MG63 (cell line): ENCODE data around the gene RPL7L1. TPM values are rescaled to one million over a fixed set of nuclear protein-coding genes. Genes with fewer than 3 reads are reported as not detected.

Experiments
- DNase-seq: peaks from one replicate; pipeline ENCODE4 v3.0.0-alpha.2; 2020
- H3K27me3 ChIP-seq: fragments of 250-450 bp; sonication (Bioruptor Pico); 2 replicates; pipeline ENCODE4 v1.5.1; 2020; ENCODE audit warnings: mild to moderate bottlenecking, moderate library complexity
- H3K36me3 ChIP-seq: fragments of 250-450 bp; sonication (Bioruptor Pico); 2 replicates; pipeline ENCODE4 v1.5.1; 2020; ENCODE audit warnings: mild to moderate bottlenecking, moderate library complexity
- H3K4me3 ChIP-seq: fragments of 250-450 bp; sonication (Bioruptor Pico); 2 replicates; pipeline ENCODE4 v1.5.1; 2020; ENCODE audit warnings: mild to moderate bottlenecking, moderate library complexity
- H3K9me3 ChIP-seq: fragments of 250-450 bp; sonication (Bioruptor Pico); 2 replicates; pipeline ENCODE4 v1.5.1; 2020; ENCODE audit warnings: mild to moderate bottlenecking, moderate library complexity
- total RNA-seq: library from RNA; depleted of rRNA; stranded (reverse); fragments of >200 nt; shearing (Covaris generic); gene quantifications from 2 replicates; pipeline ENCODE4 v1.2.3, GENCODE V29; 2014; ENCODE audit warnings: low replicate concordance; rRNA removed

RPL7L1 gene
- total RNA-seq, 1 experiment from 2014 or later = 73.0 TPM

- no peak overlapping the region for H3K4me3 ChIP-seq
- no peak for DNase-seq
- no peaks in the 10 kb centered on the region for H3K27me3 ChIP-seq
- H3K36me3 ChIP-seq = peaks cover 7% of the 10 kb centered on the region
- no peaks in the 10 kb centered on the region for H3K9me3 ChIP-seq
Observed at GRCh38 chr6:42938987-42939809, 59.8 kb downstream of the RPL7L1 start.

Other genes starting within 250 kb of the RPL7L1 start
- gene PRPH2, start 157.0 kb upstream of the RPL7L1 start, total RNA-seq = not detected in 2 replicates
- 29.2 and 37.5 TPM in 2 replicates for gene TBCC, start 133.5 kb upstream of the RPL7L1 start, total RNA-seq
- gene BICRAL, start 97.6 kb upstream of the RPL7L1 start, total RNA-seq = 0.40 and 2.3 TPM in 2 replicates
- gene PTCRA, start 36.4 kb downstream of the RPL7L1 start, total RNA-seq = not detected in 2 replicates
- gene CNPY3, start 49.9 kb downstream of the RPL7L1 start, total RNA-seq = 25.2 and 27.2 TPM in 2 replicates
- gene GNMT, start 81.1 kb downstream of the RPL7L1 start, total RNA-seq = not detected in 2 replicates
- 17.7 and 33.5 TPM in 2 replicates for gene PEX6, start 99.6 kb downstream of the RPL7L1 start, total RNA-seq
- gene PPP2R5D, start 105.0 kb downstream of the RPL7L1 start, total RNA-seq = 27.4 and 37.3 TPM in 2 replicates
- 62.9 and 75.6 TPM in 2 replicates for gene MEA1, start 134.3 kb downstream of the RPL7L1 start, total RNA-seq
- 34.4 and 51.7 TPM in 2 replicates for gene KLHDC3, start 134.6 kb downstream of the RPL7L1 start, total RNA-seq
- 45.4 and 73.7 TPM in 2 replicates for gene RRP36, start 142.0 kb downstream of the RPL7L1 start, total RNA-seq
- gene CUL7, start 174.2 kb downstream of the RPL7L1 start, total RNA-seq = 7.6 and 10.8 TPM in 2 replicates
- gene MRPL2, start 179.8 kb downstream of the RPL7L1 start, total RNA-seq = 31.0 and 54.7 TPM in 2 replicates
- 16.6 and 44.3 TPM in 2 replicates for gene KLC4, start 180.0 kb downstream of the RPL7L1 start, total RNA-seq
- gene PTK7, start 196.7 kb downstream of the RPL7L1 start, total RNA-seq = 45.0 and 57.3 TPM in 2 replicates